GM10266 (cell line): ENCODE results near the gene GAB2.
"Not testable (repeated sequence)": the region's sequence is repeated elsewhere in the genome, so short reads cannot be mapped to it uniquely, and the experiment has no call there.

Source experiments
- DNase-seq: peaks from one replicate; pipeline ENCODE4 v3.0.0; 2012; ENCODE audit errors: extremely low spot score
- TF ChIP-seq, protein P1 (sequence below): IDR thresholded peaks from 2 replicates; pipeline ENCODE4 v1.5.1; 2012; ENCODE audit warnings: mild to moderate bottlenecking, low read depth; ENCODE audit not compliant: control insufficient read depth, insufficient read depth; ENCODE audit errors: missing control alignments

The GAB2 gene, protein sequence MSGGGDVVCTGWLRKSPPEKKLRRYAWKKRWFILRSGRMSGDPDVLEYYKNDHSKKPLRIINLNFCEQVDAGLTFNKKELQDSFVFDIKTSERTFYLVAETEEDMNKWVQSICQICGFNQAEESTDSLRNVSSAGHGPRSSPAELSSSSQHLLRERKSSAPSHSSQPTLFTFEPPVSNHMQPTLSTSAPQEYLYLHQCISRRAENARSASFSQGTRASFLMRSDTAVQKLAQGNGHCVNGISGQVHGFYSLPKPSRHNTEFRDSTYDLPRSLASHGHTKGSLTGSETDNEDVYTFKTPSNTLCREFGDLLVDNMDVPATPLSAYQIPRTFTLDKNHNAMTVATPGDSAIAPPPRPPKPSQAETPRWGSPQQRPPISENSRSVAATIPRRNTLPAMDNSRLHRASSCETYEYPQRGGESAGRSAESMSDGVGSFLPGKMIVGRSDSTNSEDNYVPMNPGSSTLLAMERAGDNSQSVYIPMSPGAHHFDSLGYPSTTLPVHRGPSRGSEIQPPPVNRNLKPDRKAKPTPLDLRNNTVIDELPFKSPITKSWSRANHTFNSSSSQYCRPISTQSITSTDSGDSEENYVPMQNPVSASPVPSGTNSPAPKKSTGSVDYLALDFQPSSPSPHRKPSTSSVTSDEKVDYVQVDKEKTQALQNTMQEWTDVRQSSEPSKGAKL

DNA sequence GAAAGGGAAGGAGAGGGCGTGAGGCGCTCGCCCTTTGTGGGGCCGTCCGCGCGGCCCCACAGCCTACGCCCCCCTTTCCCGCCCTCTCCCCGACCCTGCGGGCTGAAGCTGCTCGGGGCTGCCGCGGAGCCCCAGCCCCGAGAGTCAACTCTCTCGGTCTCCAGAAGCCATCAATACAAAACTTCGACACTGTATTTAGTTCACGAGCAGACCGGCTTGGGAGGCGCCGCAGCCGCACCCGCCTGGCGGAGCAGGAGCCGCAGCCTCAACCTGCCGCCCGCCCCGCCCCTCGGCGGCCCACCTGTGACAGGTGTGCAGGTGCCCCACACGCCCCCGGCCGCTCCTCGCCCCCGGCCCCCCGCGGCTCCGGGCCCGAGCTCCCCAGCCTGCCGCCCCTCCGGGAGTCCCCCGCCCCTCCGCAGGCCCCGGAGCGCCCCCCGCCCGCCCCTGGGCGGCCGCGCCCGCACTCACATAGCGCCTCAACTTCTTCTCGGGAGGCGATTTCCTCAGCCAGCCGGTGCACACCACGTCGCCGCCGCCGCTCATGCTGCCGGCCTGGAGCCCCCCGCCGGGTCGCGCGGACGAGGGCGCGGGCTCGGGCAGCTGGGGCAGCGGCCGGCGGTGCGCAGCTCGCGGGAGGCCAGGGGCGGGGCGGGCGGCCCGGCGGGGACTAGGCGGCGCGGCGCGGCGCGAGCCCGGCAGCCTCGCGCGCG is at the start of gene GAB2:
GAB2 (minus strand) TSS at position 646 of the 713 bp plus-strand sequence; CDS start at position 546, 100 bp downstream.
- no peak for DNase-seq
- TF ChIP-seq, protein P1, sequence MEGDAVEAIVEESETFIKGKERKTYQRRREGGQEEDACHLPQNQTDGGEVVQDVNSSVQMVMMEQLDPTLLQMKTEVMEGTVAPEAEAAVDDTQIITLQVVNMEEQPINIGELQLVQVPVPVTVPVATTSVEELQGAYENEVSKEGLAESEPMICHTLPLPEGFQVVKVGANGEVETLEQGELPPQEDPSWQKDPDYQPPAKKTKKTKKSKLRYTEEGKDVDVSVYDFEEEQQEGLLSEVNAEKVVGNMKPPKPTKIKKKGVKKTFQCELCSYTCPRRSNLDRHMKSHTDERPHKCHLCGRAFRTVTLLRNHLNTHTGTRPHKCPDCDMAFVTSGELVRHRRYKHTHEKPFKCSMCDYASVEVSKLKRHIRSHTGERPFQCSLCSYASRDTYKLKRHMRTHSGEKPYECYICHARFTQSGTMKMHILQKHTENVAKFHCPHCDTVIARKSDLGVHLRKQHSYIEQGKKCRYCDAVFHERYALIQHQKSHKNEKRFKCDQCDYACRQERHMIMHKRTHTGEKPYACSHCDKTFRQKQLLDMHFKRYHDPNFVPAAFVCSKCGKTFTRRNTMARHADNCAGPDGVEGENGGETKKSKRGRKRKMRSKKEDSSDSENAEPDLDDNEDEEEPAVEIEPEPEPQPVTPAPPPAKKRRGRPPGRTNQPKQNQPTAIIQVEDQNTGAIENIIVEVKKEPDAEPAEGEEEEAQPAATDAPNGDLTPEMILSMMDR, result no peak

- DNase-seq, result no peak
- TF ChIP-seq, protein P1, result no peak
These were observed 49.8 kb upstream of the GAB2 start for GRCh38 chr11:78467370-78467769.

- peak; percentile 81 for DNase-seq
- TF ChIP-seq, protein P1, result no peak
These were observed 47.7 kb upstream of the GAB2 start for GRCh38 chr11:78465169-78465942.

GRCh38 chr11:78464787-78465168 is 47.2 kb upstream of the GAB2 start:
- DNase-seq, result not testable (repeated sequence)

- no peak for DNase-seq
- TF ChIP-seq, protein P1, result no peak
These were observed 42.9 kb upstream of the GAB2 start for GRCh38 chr11:78460471-78460870.

GRCh38 chr11:78459738-78460137 is 42.1 kb upstream of the GAB2 start:
- TF ChIP-seq, protein P1, result no peak
- DNase-seq, result no peak

GRCh38 chr11:78457448-78457847 is 39.8 kb upstream of the GAB2 start:
- no peak for DNase-seq
- TF ChIP-seq, protein P1, result no peak
